Fibroblast of lung (primary cell): ENCODE data around the gene WARS2. TPM values are rescaled to one million over a fixed set of nuclear protein-coding genes. Genes with fewer than 3 reads are reported as not detected.

Source experiments
- DNase-seq, 2 donors: peaks; one replicate each; pipeline versions ENCODE4 v3.0.0 to v3.0.0-alpha.2; 2010; ENCODE audit warnings: low read depth in 2 of 2
- H2AFZ ChIP-seq: 2 replicates; pipeline ENCODE4 v1.5.1; 2012; ENCODE audit warnings: low read length, control low read depth, inconsistent platforms
- H3K27ac ChIP-seq: 2 replicates; pipeline ENCODE4 v1.5.1; 2011; ENCODE audit warnings: low read length, control low read depth; ENCODE audit not compliant: insufficient read depth
- H3K27me3 ChIP-seq: 2 replicates; pipeline ENCODE4 v1.5.1; 2011; ENCODE audit warnings: mild to moderate bottlenecking, low read length; ENCODE audit not compliant: control insufficient read depth, insufficient read depth
- H3K36me3 ChIP-seq: 2 replicates; pipeline ENCODE4 v1.5.1; 2011; ENCODE audit warnings: low read length; ENCODE audit not compliant: control insufficient read depth, insufficient read depth
- H3K4me1 ChIP-seq: 2 replicates; pipeline ENCODE4 v1.5.1; 2011; ENCODE audit warnings: low read length; ENCODE audit not compliant: control insufficient read depth, insufficient read depth; ENCODE audit errors: extremely low read depth
- H3K4me2 ChIP-seq: 2 replicates; pipeline ENCODE4 v1.5.1; 2011; ENCODE audit warnings: low read length, control low read depth; ENCODE audit not compliant: insufficient read depth; ENCODE audit errors: extremely low read depth
- H3K4me3 ChIP-seq, 4 experiments: fragments of 200-600 bp in 1 of 4; sonication (generic) in 1 of 4; replicated peaks in 1 of 4; 2 replicates each; pipeline ENCODE4 v1.5.1; 2011 to 2016; ENCODE audit warnings: low read length in 4 of 4, low read depth in 3 of 4, mild to moderate bottlenecking in 3 of 4, control low read depth in 2 of 4, inconsistent platforms in 1 of 4, mixed read lengths in 1 of 4; ENCODE audit not compliant: insufficient read depth in 1 of 4; ENCODE audit errors: control extremely low read depth in 1 of 4
- H3K79me2 ChIP-seq: 2 replicates; pipeline ENCODE4 v1.5.1; 2012; ENCODE audit warnings: mild to moderate bottlenecking, low read length, inconsistent platforms; ENCODE audit not compliant: control insufficient read depth, insufficient read depth
- H3K9ac ChIP-seq: 2 replicates; pipeline ENCODE4 v1.5.1; 2011; ENCODE audit warnings: mild to moderate bottlenecking, low read length, control low read depth; ENCODE audit not compliant: insufficient read depth
- H3K9me3 ChIP-seq: 2 replicates; pipeline ENCODE4 v1.5.1; 2012; ENCODE audit warnings: low read depth, low read length; ENCODE audit not compliant: control insufficient read depth, insufficient read depth
- H4K20me1 ChIP-seq: 2 replicates; pipeline ENCODE4 v1.5.1; 2011; ENCODE audit warnings: low read length; ENCODE audit not compliant: control insufficient read depth, insufficient read depth; ENCODE audit errors: extremely low read depth
- EZH2 ChIP-seq: IDR thresholded peaks from 2 replicates; pipeline ENCODE4 v1.5.1; 2012; ENCODE audit warnings: low read length, control low read depth, mild to moderate bottlenecking; ENCODE audit errors: missing control alignments
- polyA plus RNA-seq, 2 donors: library from polyadenylated mRNA; depleted of rRNA in 1 of 2; stranded (reverse) in 1 of 2; unstranded in 1 of 2; fragments of >200 nt; gene quantifications; 2 replicates each; pipeline ENCODE4 v1.2.1, GENCODE V29; 2011 to 2012; ENCODE audit warnings: missing spikeins in 1 of 2
- total RNA-seq: library from RNA; depleted of rRNA; stranded (reverse); fragments of >200 nt; gene quantifications from 2 replicates; pipeline ENCODE4 v1.2.1, GENCODE V29; 2014
- TF ChIP-seq, protein P1 (sequence below), 2 donors: IDR thresholded peaks in 1 of 2; conservative IDR thresholded peaks in 1 of 2; 1 replicate in 1 of 2; 2 replicates in 1 of 2; pipeline ENCODE4 v1.5.1; 2011 to 2012; ENCODE audit warnings: low read length in 2 of 2, control low read depth in 1 of 2, inconsistent platforms in 1 of 2, low read depth in 1 of 2, mild to moderate bottlenecking in 1 of 2

WARS2 gene
- total and polyA plus RNA-seq, 2 donors (not counting 1 experiment from before 2014, with no cell fraction given) = 13.3 to 20.3 TPM

DNA sequence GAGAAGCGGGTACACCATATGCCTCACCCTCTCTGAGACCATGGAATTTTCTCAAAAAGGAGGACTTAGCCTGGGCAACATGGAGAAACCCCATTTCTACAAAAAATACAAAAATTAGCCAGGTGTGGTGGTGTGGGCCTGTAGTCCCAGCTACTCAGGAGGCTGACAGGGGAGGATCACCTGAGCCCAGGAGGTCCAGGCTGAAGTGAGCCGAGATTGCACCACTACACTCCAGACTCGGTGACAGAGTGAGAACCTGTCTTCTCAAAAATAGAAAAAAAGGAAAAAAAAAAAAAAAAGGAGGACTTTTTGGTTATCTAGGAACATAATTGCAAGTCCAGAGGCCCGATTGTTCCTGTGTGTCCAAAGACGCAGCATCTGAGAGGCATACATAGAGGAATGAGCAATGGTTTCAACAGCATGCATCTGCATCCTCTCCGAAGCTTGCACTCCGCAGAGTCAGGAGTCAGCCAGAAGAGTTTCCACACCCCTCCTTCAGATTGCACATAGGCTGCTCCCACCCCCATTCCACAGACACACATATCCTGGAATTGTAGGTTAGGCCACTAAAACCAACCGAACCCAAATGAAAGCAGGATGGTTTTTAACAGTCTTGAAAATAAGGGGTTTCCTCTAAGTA is 149.8 kb downstream of the WARS2 start:
- Histone ChIP-seq H4K20me1 (no peaks in the 10 kb centered on the region), H3K4me2 (no peak overlapping the region), H3K36me3 (no peaks in the 10 kb centered on the region), H2AFZ (no peak overlapping the region), H3K79me2 (no peaks in the 10 kb centered on the region), H3K9me3 (no peaks in the 10 kb centered on the region), H3K27ac (no peak overlapping the region), H3K4me1 (no peaks in the 10 kb centered on the region), H3K27me3 (peaks cover 84% of the 10 kb centered on the region), H3K9ac (no peak overlapping the region), H3K4me3 (no peak overlapping the region)
- no peak for DNase-seq
- TF ChIP-seq, protein P1, sequence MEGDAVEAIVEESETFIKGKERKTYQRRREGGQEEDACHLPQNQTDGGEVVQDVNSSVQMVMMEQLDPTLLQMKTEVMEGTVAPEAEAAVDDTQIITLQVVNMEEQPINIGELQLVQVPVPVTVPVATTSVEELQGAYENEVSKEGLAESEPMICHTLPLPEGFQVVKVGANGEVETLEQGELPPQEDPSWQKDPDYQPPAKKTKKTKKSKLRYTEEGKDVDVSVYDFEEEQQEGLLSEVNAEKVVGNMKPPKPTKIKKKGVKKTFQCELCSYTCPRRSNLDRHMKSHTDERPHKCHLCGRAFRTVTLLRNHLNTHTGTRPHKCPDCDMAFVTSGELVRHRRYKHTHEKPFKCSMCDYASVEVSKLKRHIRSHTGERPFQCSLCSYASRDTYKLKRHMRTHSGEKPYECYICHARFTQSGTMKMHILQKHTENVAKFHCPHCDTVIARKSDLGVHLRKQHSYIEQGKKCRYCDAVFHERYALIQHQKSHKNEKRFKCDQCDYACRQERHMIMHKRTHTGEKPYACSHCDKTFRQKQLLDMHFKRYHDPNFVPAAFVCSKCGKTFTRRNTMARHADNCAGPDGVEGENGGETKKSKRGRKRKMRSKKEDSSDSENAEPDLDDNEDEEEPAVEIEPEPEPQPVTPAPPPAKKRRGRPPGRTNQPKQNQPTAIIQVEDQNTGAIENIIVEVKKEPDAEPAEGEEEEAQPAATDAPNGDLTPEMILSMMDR (conservative IDR thresholded peaks at IDR 0.05 in 1 of 2, IDR thresholded peaks at IDR 0.05 in 1 of 2; ENCODE audit: low read depth in 1 of 2, low read length in 2 of 2) = no peak
- TF ChIP-seq EZH2 = no peak

DNA sequence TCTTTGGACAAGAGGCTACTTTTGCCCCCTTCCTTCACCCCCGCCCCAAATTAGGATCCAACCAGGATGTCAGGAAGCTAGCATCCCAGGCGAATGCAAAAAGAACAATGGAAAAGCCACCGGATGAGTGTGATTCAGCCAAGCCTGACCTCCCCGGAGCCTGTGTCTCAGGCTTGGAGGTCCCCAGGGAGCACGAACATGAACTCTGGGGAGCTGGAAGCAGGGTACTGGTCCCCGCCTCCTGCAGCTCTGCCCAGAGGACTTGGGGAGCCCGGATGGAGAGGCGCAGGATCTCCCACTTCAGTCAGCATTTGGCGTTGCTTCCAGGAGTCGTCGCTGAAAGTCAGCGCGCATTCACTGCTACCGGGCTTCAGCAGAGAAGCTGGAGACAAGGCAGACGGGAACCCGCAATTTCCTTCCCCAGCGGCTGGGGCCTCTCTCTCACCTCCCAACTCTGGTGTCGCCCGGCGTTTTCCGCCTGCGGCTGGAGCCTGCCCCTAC is 150.5 kb downstream of the WARS2 start:
- Histone ChIP-seq H3K4me1 (no peaks in the 10 kb centered on the region), H3K36me3 (no peaks in the 10 kb centered on the region), H2AFZ (no peak overlapping the region), H3K27ac (no peak overlapping the region), H3K9me3 (no peaks in the 10 kb centered on the region), H3K9ac (no peak overlapping the region), H3K27me3 (peaks cover 91% of the 10 kb centered on the region), H4K20me1 (no peaks in the 10 kb centered on the region), H3K4me2 (no peak overlapping the region), H3K4me3 (no peak overlapping the region), H3K79me2 (no peaks in the 10 kb centered on the region)
- TF ChIP-seq, protein P1 (conservative IDR thresholded peaks at IDR 0.05 in 1 of 2, IDR thresholded peaks at IDR 0.05 in 1 of 2; ENCODE audit: low read depth in 1 of 2, low read length in 2 of 2) = no peak
- no peak for TF ChIP-seq EZH2
- DNase-seq = no peak

DNA sequence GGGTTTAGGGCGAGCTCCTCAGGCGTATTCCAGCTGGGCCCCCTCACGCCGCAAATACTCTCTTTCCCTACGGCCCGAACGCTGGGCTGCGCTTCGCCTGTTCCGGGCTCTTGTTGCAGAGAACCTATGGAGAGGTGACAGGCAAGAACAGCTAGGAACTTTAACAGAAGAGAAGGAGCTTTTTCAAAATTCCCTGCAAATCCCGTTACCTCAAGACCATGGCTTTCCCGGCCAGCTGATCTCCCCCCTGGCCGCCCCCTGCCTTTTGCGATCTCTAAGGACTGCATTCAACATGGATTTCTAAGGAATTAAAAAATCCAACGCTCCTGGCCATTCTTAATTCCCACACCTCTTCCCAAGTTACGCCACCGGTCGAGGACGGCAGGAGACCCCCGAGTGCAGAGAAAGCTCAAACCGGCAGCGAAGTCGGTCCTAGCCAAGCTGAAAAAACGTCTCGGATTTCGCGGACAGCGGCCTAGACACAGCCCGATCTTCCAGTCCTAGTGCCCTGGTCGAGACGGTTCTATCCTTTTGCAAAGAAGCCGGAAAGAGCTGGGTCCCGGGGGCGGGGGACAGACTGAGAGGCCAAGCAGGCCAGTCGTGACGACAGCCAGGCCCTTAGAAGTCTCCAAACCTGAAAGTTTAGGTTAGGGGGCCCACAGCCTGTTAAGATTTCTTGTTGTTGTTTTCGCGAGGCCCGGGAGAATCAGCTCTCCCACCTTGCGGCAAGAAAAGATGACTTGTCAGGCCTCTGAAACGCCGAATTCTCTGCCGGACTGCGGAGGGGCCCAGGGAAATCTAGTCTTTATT is 151.2 kb downstream of the WARS2 start:
- Histone ChIP-seq H3K4me1 (no peaks in the 10 kb centered on the region), H3K4me2 (no peak overlapping the region), H4K20me1 (no peaks in the 10 kb centered on the region), H3K27ac (no peak overlapping the region), H3K79me2 (no peaks in the 10 kb centered on the region), H3K9ac (no peak overlapping the region), H3K27me3 (peaks cover 93% of the 10 kb centered on the region), H2AFZ (no peak overlapping the region), H3K9me3 (no peaks in the 10 kb centered on the region), H3K4me3 (no peak overlapping the region), H3K36me3 (no peaks in the 10 kb centered on the region)
- TF ChIP-seq EZH2 = no peak
- TF ChIP-seq, protein P1 (conservative IDR thresholded peaks at IDR 0.05 in 1 of 2, IDR thresholded peaks at IDR 0.05 in 1 of 2; ENCODE audit: low read depth in 1 of 2, low read length in 2 of 2) = no peak
- DNase-seq = no peak
